GM19023 (cell line): ENCODE data around the gene MAD1L1.

Source experiments
- ATAC-seq: cut with Tn5 transposase; IDR thresholded peaks from one replicate; pipeline ENCODE4 v1.9.1; 2021; ENCODE audit warnings: mild to moderate bottlenecking, moderate library complexity; ENCODE audit not compliant: unreplicated experiment

MAD1L1 gene

GRCh38 chr7:2017914-2018568, 214.7 kb downstream of the MAD1L1 start:
- ATAC-seq: no peak

- no peak for ATAC-seq
Measured at GRCh38 chr7:2017481-2017891, 215.3 kb downstream of the MAD1L1 start.

- no peak for ATAC-seq
Measured at GRCh38 chr7:2016761-2017480, 215.8 kb downstream of the MAD1L1 start.

- ATAC-seq: no peak
Measured at GRCh38 chr7:2016021-2016631, 216.6 kb downstream of the MAD1L1 start.

GRCh38 chr7:2015251-2015871, 217.4 kb downstream of the MAD1L1 start:
- no peak for ATAC-seq

GRCh38 chr7:2014391-2015241, 218.1 kb downstream of the MAD1L1 start:
- no peak for ATAC-seq

- no peak for ATAC-seq
Measured at GRCh38 chr7:2013381-2014311, 219.1 kb downstream of the MAD1L1 start.

GRCh38 chr7:2012981-2013380, 219.8 kb downstream of the MAD1L1 start:
- no peak for ATAC-seq

GRCh38 chr7:2012044-2012900, 220.5 kb downstream of the MAD1L1 start:
- ATAC-seq: no peak

- no peak for ATAC-seq
Measured at GRCh38 chr7:2011266-2012043, 221.3 kb downstream of the MAD1L1 start.

GRCh38 chr7:2010551-2011265, 222.0 kb downstream of the MAD1L1 start:
- ATAC-seq: no peak

GRCh38 chr7:2010101-2010500, 222.6 kb downstream of the MAD1L1 start:
- ATAC-seq: no peak

- ATAC-seq: no peak
Measured at GRCh38 chr7:2009541-2010001, 223.2 kb downstream of the MAD1L1 start.

GRCh38 chr7:2008936-2009540, 223.7 kb downstream of the MAD1L1 start:
- no peak for ATAC-seq

- no peak for ATAC-seq
Measured at GRCh38 chr7:2008101-2008935, 224.4 kb downstream of the MAD1L1 start.

- no peak for ATAC-seq
Measured at GRCh38 chr7:2007551-2007950, 225.2 kb downstream of the MAD1L1 start.
